K562 (cell line): ENCODE measurements around the gene TP53RK. TPM values are rescaled to one million over a fixed set of nuclear protein-coding genes. Genes with fewer than 3 reads are reported as not detected.
A peak's percentile ranks its signal among the peaks of the same experiment; 100 is the strongest.

ENCODE experiments used
- ARHGAP35 ChIP-seq: fragments of 450-650 bp; IDR thresholded peaks from 2 replicates; pipeline ENCODE4 v1.6.1; 2018; ENCODE audit not compliant: partially characterized antibody
- BCLAF1 ChIP-seq, 2 experiments: fragments of 450-650 bp in 1 of 2; IDR thresholded peaks; 2 replicates each; pipeline ENCODE4 v1.6.1; 2011 to 2017; ENCODE audit warnings: low read depth in 2 of 2, antibody characterized with exemption in 1 of 2, borderline replicate concordance in 1 of 2, low read length in 1 of 2, mild to moderate bottlenecking in 1 of 2, mixed read lengths in 1 of 2; ENCODE audit not compliant: control insufficient read depth in 1 of 2
- DPF2 ChIP-seq: fragments of 450-650 bp; IDR thresholded peaks from 2 replicates; pipeline ENCODE4 v1.6.1; 2016
- GTF2E2 ChIP-seq: fragments of 200-800 bp; sonication (Bioruptor generic); IDR thresholded peaks from 2 replicates; pipeline ENCODE4 v1.6.1; 2016; ENCODE audit warnings: missing genetic modification characterization, missing compliant biosample characterization
- HLTF ChIP-seq: fragments of 450-650 bp; IDR thresholded peaks from 2 replicates; pipeline ENCODE4 v1.6.1; 2016
- MLLT1 ChIP-seq, 2 experiments: fragments of 450-650 bp; IDR thresholded peaks; 2 replicates each; pipeline ENCODE4 v1.6.1; 2016
- NFE2 ChIP-seq: IDR thresholded peaks from 2 replicates; pipeline ENCODE4 v1.6.1; 2014; ENCODE audit warnings: antibody characterized with exemption, low read depth
- ZBTB2 ChIP-seq: fragments of 450-650 bp; IDR thresholded peaks from 2 replicates; pipeline ENCODE4 v1.6.1; 2016; ENCODE audit warnings: antibody characterized with exemption
- ZNF24 ChIP-seq: fragments of 450-650 bp; IDR thresholded peaks from 2 replicates; pipeline ENCODE4 v1.6.1; 2016
- ZNF512 ChIP-seq: IDR thresholded peaks from 2 replicates; pipeline ENCODE4 v1.6.1; 2016; ENCODE audit warnings: missing genetic modification characterization, missing compliant biosample characterization
- polyA plus RNA-seq, 8 experiments: library from polyadenylated mRNA; depleted of rRNA in 4 of 8; stranded (reverse) in 5 of 8; unstranded in 3 of 8; fragments of >200 nt; fragmentation: Nextera tagmentation in 2 of 8; fragmentation: Illumina TruSeq in 1 of 8; extraction: Ambion mirVana in 2 of 8; extraction: Trizol in 1 of 8; gene quantifications; 2 replicates each; pipeline versions ENCODE4 v1.2.1 to v1.2.3, GENCODE V29; 2011 to 2014; ENCODE audit warnings: inconsistent platforms in 1 of 8, missing spikeins in 1 of 8
- total RNA-seq, 7 experiments: library from RNA; depleted of rRNA in 6 of 7; stranded (reverse); fragments of >200 nt in 6 of 7; fragmentation: Illumina TruSeq in 2 of 7; extraction: Trizol in 2 of 7; gene quantifications; 2 replicates each; pipeline versions ENCODE4 v1.2.1 to v1.2.3, GENCODE V29; 2011 to 2021; ENCODE audit warnings: low replicate concordance in 1 of 7

Gene TP53RK
- total and polyA plus RNA-seq, 9 of the 15 experiments (the other 6 are each of a cell fraction or from before 2014, with no cell fraction given) = 2.9 to 43.5 (median 17.2) TPM

- 0 out of 2 replicates have a peak, but pooled peaks have one; percentile 23 for TF ChIP-seq ZNF24
- TF ChIP-seq ZBTB2 = peak; percentile 59; the same call in 1 of the 2 replicates
- peak; percentile 75 for TF ChIP-seq ARHGAP35
- TF ChIP-seq DPF2 = peak; percentile 48
- peak; percentile 79 to 89; a peak in 3 of 4 replicates for TF ChIP-seq MLLT1 (IDR thresholded peaks at IDR 0.05)
- TF ChIP-seq NFE2 = no peak
- peak in 1 of 2 experiments; percentile 73; a peak in 1 of 4 replicates for TF ChIP-seq BCLAF1 (IDR thresholded peaks at IDR 0.05; ENCODE audit: borderline replicate concordance in 1 of 2, control insufficient read depth in 1 of 2, low read depth in 2 of 2, low read length in 1 of 2)
- TF ChIP-seq HLTF = peak; percentile 95
- TF ChIP-seq GTF2E2 = no peak
- peak; percentile 87 for TF ChIP-seq ZNF512 (tag)
Measured at GRCh38 chr20:46681032-46681854, 8.0 kb downstream of the TP53RK start (continued).
